Uterus (tissue), 4 donors: ENCODE measurements around the gene UNC13D. TPM values are rescaled to one million over a fixed set of nuclear protein-coding genes. Genes with fewer than 3 reads are reported as not detected.

Experiments
- DNase-seq, 2 donors: peaks; one replicate each; pipeline ENCODE4 v3.0.0-alpha.2; 2019 to 2020
- H3K27ac ChIP-seq, 2 donors: fragments of 200-600 bp; sonication (generic); 1 replicate in 1 of 2; 2 replicates in 1 of 2; pipeline ENCODE4 v1.5.1; 2016 to 2018
- H3K27me3 ChIP-seq, 2 donors: fragments of 200-600 bp; sonication (generic); one replicate each; pipeline ENCODE4 v1.5.1; 2018 to 2019; ENCODE audit warnings: control low read depth in 1 of 2
- H3K36me3 ChIP-seq, 2 donors: fragments of 200-600 bp; sonication (generic); one replicate each; pipeline ENCODE4 v1.5.1; 2019; ENCODE audit warnings: control low read depth in 1 of 2
- H3K4me1 ChIP-seq, 2 donors: fragments of 200-600 bp; sonication (generic); one replicate each; pipeline ENCODE4 v1.5.1; 2018 to 2019; ENCODE audit warnings: control low read depth in 1 of 2
- H3K4me3 ChIP-seq, 2 donors: fragments of 200-600 bp; sonication (generic); 1 replicate in 1 of 2; 2 replicates in 1 of 2; pipeline ENCODE4 v1.5.1; 2018 to 2019; ENCODE audit warnings: mild to moderate bottlenecking in 1 of 2
- H3K9me3 ChIP-seq, 2 donors: fragments of 200-600 bp; sonication (generic); one replicate each; pipeline ENCODE4 v1.5.1; 2019; ENCODE audit warnings: control low read depth in 1 of 2
- CTCF ChIP-seq, 4 experiments: fragments of 200-600 bp in 2 of 4; fragments of 450-650 bp in 2 of 4; sonication (generic) in 2 of 4; IDR thresholded peaks; one replicate each; pipeline ENCODE4 v1.5.1; 2016 to 2019; ENCODE audit warnings: antibody characterized with exemption in 4 of 4, mild to moderate bottlenecking in 2 of 4, moderate library complexity in 1 of 4
- POLR2A ChIP-seq, 2 donors: fragments of 450-650 bp; IDR thresholded peaks; one replicate each; pipeline ENCODE4 v1.6.1; 2016; ENCODE audit warnings: antibody characterized with exemption in 2 of 2, mild to moderate bottlenecking in 1 of 2, moderate library complexity in 1 of 2
- intact Hi-C: fragments of 100-400 bp; cut with DNase I; formaldehyde crosslinking; loops from one replicate; pipeline ENCODE4 v1.15.1; 2023; ENCODE audit warnings: low total_unique reads
- total RNA-seq, 4 donors: library from RNA; depleted of rRNA in 3 of 4; stranded (reverse); fragments of >200 nt in 3 of 4; gene quantifications; one replicate each; pipeline versions ENCODE4 v1.1.0 to v1.2.4, GENCODE V29; 2014 to 2023
- donor health status: DM: yes; HTN: yes; CAD: no.

UNC13D gene
- total RNA-seq, 4 donors from 2014 or later: 1.2 to 32.7 (median 11.8) TPM

- H3K27me3 ChIP-seq: no peaks in the 10 kb centered on the region
- TF ChIP-seq CTCF (IDR thresholded peaks at IDR 0.05) (no peak), POLR2A (IDR thresholded peaks at IDR 0.05) (no peak)
- H3K4me3 ChIP-seq: no peak overlapping the region
- H3K27ac ChIP-seq: peak overlapping the region; percentile 29 to 35
- peak; percentile 47 to 57 for DNase-seq
- intact Hi-C loops: no loop called here
- H3K9me3 ChIP-seq: no peaks in the 10 kb centered on the region
- H3K4me1 ChIP-seq: peaks cover 0 to 5% of the 10 kb centered on the region in 2 donors
- no peaks in the 10 kb centered on the region for H3K36me3 ChIP-seq
Observed at GRCh38 chr17:75822119-75822799, 21.9 kb downstream of the UNC13D start.

GRCh38 chr17:75821552-75821951 is 22.7 kb downstream of the UNC13D start:
- Histone ChIP-seq H3K36me3 (no peaks in the 10 kb centered on the region), H3K4me1 (peaks cover 0 to 5% of the 10 kb centered on the region in 2 donors), H3K4me3 (no peak overlapping the region), H3K9me3 (no peaks in the 10 kb centered on the region), H3K27ac (no peak overlapping the region), H3K27me3 (no peaks in the 10 kb centered on the region)
- TF ChIP-seq POLR2A (IDR thresholded peaks at IDR 0.05) (no peak), CTCF (IDR thresholded peaks at IDR 0.05) (no peak)
- DNase-seq: no peak
- intact Hi-C loops: no loop called here

- no peaks in the 10 kb centered on the region for H3K9me3 ChIP-seq
- H3K27me3 ChIP-seq: no peaks in the 10 kb centered on the region
- intact Hi-C loops: no loop called here
- H3K36me3 ChIP-seq: no peaks in the 10 kb centered on the region
- no peak overlapping the region for H3K4me3 ChIP-seq
- no peak for DNase-seq
- TF ChIP-seq CTCF (IDR thresholded peaks at IDR 0.05) (no peak), POLR2A (IDR thresholded peaks at IDR 0.05) (no peak)
- no peak overlapping the region for H3K27ac ChIP-seq
- H3K4me1 ChIP-seq: peaks cover 0 to 5% of the 10 kb centered on the region in 2 donors
Observed at GRCh38 chr17:75820094-75821080, 23.8 kb downstream of the UNC13D start.

- intact Hi-C loops: no loop called here
- no peak overlapping the region for H3K27ac ChIP-seq
- H3K9me3 ChIP-seq: no peaks in the 10 kb centered on the region
Observed at GRCh38 chr17:75819678-75820077, 24.5 kb downstream of the UNC13D start.

More at GRCh38 chr17:75819678-75820077, 24.5 kb downstream of the UNC13D start:
- Histone ChIP-seq H3K4me3 (no peak overlapping the region), H3K4me1 (peaks cover 0 to 5% of the 10 kb centered on the region in 2 donors), H3K27me3 (no peaks in the 10 kb centered on the region), H3K36me3 (no peaks in the 10 kb centered on the region)
- TF ChIP-seq CTCF (IDR thresholded peaks at IDR 0.05): no peak
- no peak for TF ChIP-seq POLR2A (IDR thresholded peaks at IDR 0.05)
- no peak for DNase-seq
